Panc1 (cell line): ENCODE results near the gene PIK3AP1.

Experiments
- TCF7L2 ChIP-seq: IDR thresholded peaks from 2 replicates; pipeline ENCODE4 v1.6.1; 2011; ENCODE audit warnings: mild to moderate bottlenecking, low read depth, low read length, inconsistent platforms
- TF ChIP-seq, protein P1 (sequence below): fragments of 450-650 bp; IDR thresholded peaks from 2 replicates; pipeline ENCODE4 v1.5.1; 2017; ENCODE audit warnings: mild to moderate bottlenecking

GRCh38 chr10:96666741-96667140 is 53.6 kb downstream of the PIK3AP1 start:
- TF ChIP-seq, protein P1, sequence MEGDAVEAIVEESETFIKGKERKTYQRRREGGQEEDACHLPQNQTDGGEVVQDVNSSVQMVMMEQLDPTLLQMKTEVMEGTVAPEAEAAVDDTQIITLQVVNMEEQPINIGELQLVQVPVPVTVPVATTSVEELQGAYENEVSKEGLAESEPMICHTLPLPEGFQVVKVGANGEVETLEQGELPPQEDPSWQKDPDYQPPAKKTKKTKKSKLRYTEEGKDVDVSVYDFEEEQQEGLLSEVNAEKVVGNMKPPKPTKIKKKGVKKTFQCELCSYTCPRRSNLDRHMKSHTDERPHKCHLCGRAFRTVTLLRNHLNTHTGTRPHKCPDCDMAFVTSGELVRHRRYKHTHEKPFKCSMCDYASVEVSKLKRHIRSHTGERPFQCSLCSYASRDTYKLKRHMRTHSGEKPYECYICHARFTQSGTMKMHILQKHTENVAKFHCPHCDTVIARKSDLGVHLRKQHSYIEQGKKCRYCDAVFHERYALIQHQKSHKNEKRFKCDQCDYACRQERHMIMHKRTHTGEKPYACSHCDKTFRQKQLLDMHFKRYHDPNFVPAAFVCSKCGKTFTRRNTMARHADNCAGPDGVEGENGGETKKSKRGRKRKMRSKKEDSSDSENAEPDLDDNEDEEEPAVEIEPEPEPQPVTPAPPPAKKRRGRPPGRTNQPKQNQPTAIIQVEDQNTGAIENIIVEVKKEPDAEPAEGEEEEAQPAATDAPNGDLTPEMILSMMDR = no peak
- no peak for TF ChIP-seq TCF7L2
